H9 (cell line): ENCODE measurements around the gene SLC22A2. TPM values are rescaled to one million over a fixed set of nuclear protein-coding genes. Genes with fewer than 3 reads are reported as not detected.

Source experiments
- DNase-seq: peaks from one replicate; pipeline ENCODE4 v3.0.0-alpha.2; 2017
- H2AFZ ChIP-seq: one replicate; pipeline ENCODE4 v1.6.1; 2013; ENCODE audit warnings: mild to moderate bottlenecking, low read length, control low read depth, moderate library complexity
- H2AK5ac ChIP-seq: 2 replicates; pipeline ENCODE4 v1.6.1; 2013; ENCODE audit warnings: low read length, control low read depth, mixed read lengths; ENCODE audit not compliant: insufficient read length
- H2BK120ac ChIP-seq: one replicate; pipeline ENCODE4 v1.6.1; 2013; ENCODE audit warnings: low read depth, mild to moderate bottlenecking, low read length, control low read depth, inconsistent platforms; ENCODE audit not compliant: poor library complexity, severe bottlenecking
- H2BK12ac ChIP-seq: 2 replicates; pipeline ENCODE4 v1.6.1; 2013; ENCODE audit warnings: low read length, control low read depth, mixed read lengths, low read depth; ENCODE audit not compliant: insufficient read length
- H2BK15ac ChIP-seq: 2 replicates; pipeline ENCODE4 v1.6.1; 2013; ENCODE audit warnings: low read depth, low read length, control low read depth
- H2BK20ac ChIP-seq: one replicate; pipeline ENCODE4 v1.6.1; 2013; ENCODE audit warnings: low read depth, mild to moderate bottlenecking, low read length, control low read depth, inconsistent platforms; ENCODE audit not compliant: poor library complexity, severe bottlenecking
- H2BK5ac ChIP-seq: 2 replicates; pipeline ENCODE4 v1.6.1; 2013; ENCODE audit warnings: low read length, control low read depth, mixed read lengths; ENCODE audit not compliant: insufficient read length
- H3K14ac ChIP-seq: 2 replicates; pipeline ENCODE4 v1.6.1; 2013; ENCODE audit warnings: low read length, control low read depth; ENCODE audit not compliant: insufficient read depth
- H3K18ac ChIP-seq: 2 replicates; pipeline ENCODE4 v1.6.1; 2013; ENCODE audit warnings: low read depth, mild to moderate bottlenecking, mixed read lengths, low read length, control low read depth; ENCODE audit not compliant: insufficient read length
- H3K23ac ChIP-seq: 2 replicates; pipeline ENCODE4 v1.6.1; 2013; ENCODE audit warnings: low read length, control low read depth, mixed read lengths, low read depth; ENCODE audit not compliant: insufficient read length
- H3K23me2 ChIP-seq: 2 replicates; pipeline ENCODE4 v1.6.1; 2013; ENCODE audit warnings: low read depth, mild to moderate bottlenecking, mixed read lengths, low read length, control low read depth; ENCODE audit not compliant: insufficient read length, poor library complexity, severe bottlenecking
- H3K27ac ChIP-seq: 2 replicates; pipeline ENCODE4 v1.5.1; 2013; ENCODE audit warnings: low read length, control low read depth, mixed read lengths, low read depth; ENCODE audit not compliant: insufficient read length
- H3K27me3 ChIP-seq: 2 replicates; pipeline ENCODE4 v1.6.1; 2013; ENCODE audit warnings: low read length, control low read depth, inconsistent platforms; ENCODE audit not compliant: insufficient read depth
- H3K4ac ChIP-seq: 2 replicates; pipeline ENCODE4 v1.6.1; 2013; ENCODE audit warnings: low read depth, mild to moderate bottlenecking, control low read depth, inconsistent platforms, low read length, moderate library complexity
- H3K4me1 ChIP-seq: 2 replicates; pipeline ENCODE4 v1.6.1; 2013; ENCODE audit warnings: low read length, control low read depth, inconsistent platforms; ENCODE audit not compliant: insufficient read depth
- H3K4me2 ChIP-seq: 2 replicates; pipeline ENCODE4 v1.6.1; 2013; ENCODE audit warnings: low read length, control low read depth, mixed read lengths; ENCODE audit not compliant: insufficient read length, insufficient read depth
- H3K56ac ChIP-seq: 2 replicates; pipeline ENCODE4 v1.6.1; 2013; ENCODE audit warnings: low read depth, mild to moderate bottlenecking, mixed read lengths, low read length, control low read depth; ENCODE audit not compliant: insufficient read length
- H3K79me1 ChIP-seq: 2 replicates; pipeline ENCODE4 v1.6.1; 2013; ENCODE audit warnings: low read depth, mild to moderate bottlenecking, moderate library complexity, low read length, control low read depth, inconsistent platforms; ENCODE audit not compliant: insufficient read depth, poor library complexity, severe bottlenecking
- H3K79me2 ChIP-seq: 2 replicates; pipeline ENCODE4 v1.6.1; 2013; ENCODE audit warnings: low read length, control low read depth, inconsistent platforms; ENCODE audit not compliant: insufficient read depth
- H3K9ac ChIP-seq: 2 replicates; pipeline ENCODE4 v1.6.1; 2013; ENCODE audit warnings: low read length, control low read depth, mixed read lengths; ENCODE audit not compliant: insufficient read length; ENCODE audit errors: extremely low read depth
- H3K9me3 ChIP-seq: one replicate; pipeline ENCODE4 v1.6.1; 2013; ENCODE audit warnings: low read depth, low read length, inconsistent platforms; ENCODE audit not compliant: control insufficient read depth
- H3T11ph ChIP-seq: one replicate; pipeline ENCODE4 v1.6.1; 2013; ENCODE audit warnings: mild to moderate bottlenecking, low read length, control low read depth, inconsistent platforms
- H4K20me1 ChIP-seq: one replicate; pipeline ENCODE4 v1.6.1; 2013; ENCODE audit not compliant: control insufficient read depth, insufficient read length, insufficient read depth
- H4K5ac ChIP-seq: 2 replicates; pipeline ENCODE4 v1.6.1; 2013; ENCODE audit warnings: low read depth, mild to moderate bottlenecking, mixed read lengths, low read length, control low read depth; ENCODE audit not compliant: insufficient read length
- H4K8ac ChIP-seq: replicated peaks from 2 replicates; pipeline ENCODE4 v1.6.1; 2013; ENCODE audit warnings: low read length, control low read depth, mixed read lengths, low read depth; ENCODE audit not compliant: insufficient read length
- H4K91ac ChIP-seq: 2 replicates; pipeline ENCODE4 v1.6.1; 2013; ENCODE audit warnings: low read depth, mild to moderate bottlenecking, moderate library complexity, mixed read lengths, low read length, control low read depth; ENCODE audit not compliant: insufficient read length
- H3K27ac Mint-ChIP-seq, 3 experiments: 2 replicates in 2 of 3; 3 replicates in 1 of 3; pipeline ENCODE4 v1.8.0; 2020 to 2021; ENCODE audit warnings: mixed read lengths in 3 of 3, mild to moderate bottlenecking in 1 of 3, moderate library complexity in 1 of 3
- H3K27me3 Mint-ChIP-seq: 2 replicates; pipeline ENCODE4 v1.8.0; 2021; ENCODE audit warnings: low read depth, mild to moderate bottlenecking, moderate library complexity, mixed read lengths
- H3K36me3 Mint-ChIP-seq, 3 experiments: 2 replicates in 2 of 3; 3 replicates in 1 of 3; pipeline ENCODE4 v1.8.0; 2020 to 2021; ENCODE audit warnings: low read depth in 3 of 3, mixed read lengths in 3 of 3; ENCODE audit not compliant: insufficient read depth in 1 of 3
- H3K4me1 Mint-ChIP-seq, 2 experiments: 2 replicates each; pipeline ENCODE4 v1.8.0; 2020; ENCODE audit warnings: mixed read lengths in 2 of 2
- H3K4me3 Mint-ChIP-seq, 2 experiments: 2 replicates in 1 of 2; 3 replicates in 1 of 2; pipeline ENCODE4 v1.8.0; 2020 to 2021; ENCODE audit warnings: mild to moderate bottlenecking in 2 of 2, mixed read lengths in 2 of 2, moderate library complexity in 1 of 2
- H3K9me3 Mint-ChIP-seq, 2 experiments: 2 replicates in 1 of 2; 3 replicates in 1 of 2; pipeline ENCODE4 v1.8.0; 2020; ENCODE audit warnings: mild to moderate bottlenecking in 2 of 2, mixed read lengths in 2 of 2, moderate library complexity in 1 of 2
- CTCF ChIP-seq: fragments of 200-600 bp; sonication (generic); conservative IDR thresholded peaks from 3 replicates; pipeline ENCODE4 v1.8.0; 2021; ENCODE audit warnings: antibody characterized with exemption, mild to moderate bottlenecking
- WGBS: extraction: QIAGEN DNeasy Blood & Tissue Kit; methylation state at CpG from one replicate; pipeline ENCODE4 v1.1.7; 2013; ENCODE audit warnings: missing lambda C conversion rate, low lambda C conversion rate, mixed read lengths; ENCODE audit not compliant: insufficient read length; ENCODE audit errors: extremely low coverage; 5-methylcytosine and 5-hydroxymethylcytosine counted together
- total RNA-seq: library from RNA; stranded (reverse); gene quantifications from 2 replicates; pipeline ENCODE4 v1.2.1, GENCODE V29; 2021

The SLC22A2 gene
- total RNA-seq, 1 experiment from 2014 or later: 1.0 TPM

- no peaks in the 10 kb centered on the region for H3K79me2 ChIP-seq
- no peak overlapping the region for H2AFZ ChIP-seq
- no peak overlapping the region for H3K18ac ChIP-seq
- no CpG with 5 or more reads among the region's 8 CpGs for WGBS
- no peaks in the 10 kb centered on the region for H3K79me1 ChIP-seq
- no peak overlapping the region for H3T11ph ChIP-seq
- H4K5ac ChIP-seq: no peak overlapping the region
- H2BK20ac ChIP-seq: no peak overlapping the region
- no peak overlapping the region for H3K4me2 ChIP-seq
- no peak overlapping the region for H4K8ac ChIP-seq
- Mint-ChIP-seq H3K4me1 (peaks cover 47 to 50% of the 10 kb centered on the region in 2 experiments), H3K27ac (peak overlapping the region in 2 of 3 experiments; percentile 34 to 82; a peak in 3 of 7 replicates), H3K27me3 (no peaks in the 10 kb centered on the region; the same call in 1 of the 2 replicates), H3K9me3 (no peaks in the 10 kb centered on the region), H3K4me3 (no peak overlapping the region), H3K36me3 (no peaks in the 10 kb centered on the region)
- H3K27me3 ChIP-seq: no peaks in the 10 kb centered on the region
- H3K9me3 ChIP-seq: no peaks in the 10 kb centered on the region
- H2BK15ac ChIP-seq: no peak overlapping the region
- H2BK5ac ChIP-seq: no peak overlapping the region
- H3K14ac ChIP-seq: no peak overlapping the region
- H2AK5ac ChIP-seq: no peak overlapping the region
- no peak for DNase-seq
- no peak overlapping the region for H3K23ac ChIP-seq
- H3K56ac ChIP-seq: no peak overlapping the region
- no peak for TF ChIP-seq CTCF
- H4K91ac ChIP-seq: no peak overlapping the region
- H3K4ac ChIP-seq: no peak overlapping the region
- H2BK12ac ChIP-seq: no peak overlapping the region
- H3K23me2 ChIP-seq: no peaks in the 10 kb centered on the region
- no peak overlapping the region for H3K9ac ChIP-seq
- no peaks in the 10 kb centered on the region for H3K4me1 ChIP-seq
- no peak overlapping the region for H2BK120ac ChIP-seq
- no peaks in the 10 kb centered on the region for H4K20me1 ChIP-seq
- H3K27ac ChIP-seq: no peak overlapping the region
These were observed 977 bp upstream of the SLC22A2 start for GRCh38 chr6:160259598-160259997.
